Measurements from ENCODE around the gene TBC1D21.

- TF ChIP-seq CTCF (conservative IDR thresholded peaks at IDR 0.05; ENCODE audit: low read depth, low read length) = no peak
- no peak for TF ChIP-seq EZH2 (IDR thresholded peaks at IDR 0.05; ENCODE audit: borderline replicate concordance, low read depth, low read length, poor library complexity, severe bottlenecking)
Measured at GRCh38 chr15:73931441-73931840, 58.1 kb downstream of the TBC1D21 start.

Measured in A673 (cell line).